ENCODE results near the gene DSTN.

DNA sequence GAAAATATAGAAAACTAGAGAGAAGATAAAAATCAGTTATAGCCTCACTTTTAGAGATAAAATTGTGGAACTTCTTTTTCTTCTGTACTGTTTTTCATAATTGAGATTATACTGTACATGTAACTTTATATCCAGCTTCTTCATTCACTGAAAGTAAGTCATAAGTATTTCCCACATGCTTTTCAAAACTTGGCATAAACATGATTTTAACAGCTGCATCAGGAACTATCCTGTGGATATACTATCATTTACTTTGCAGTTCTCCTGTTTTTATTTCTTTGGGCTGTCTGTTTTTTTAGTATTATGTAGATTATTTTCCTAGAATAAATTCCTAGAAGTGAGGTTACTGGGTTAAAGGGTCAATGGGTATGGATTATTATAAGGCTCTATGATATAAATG, 14.8 kb downstream of the DSTN start:
- TF ChIP-seq, protein P1, sequence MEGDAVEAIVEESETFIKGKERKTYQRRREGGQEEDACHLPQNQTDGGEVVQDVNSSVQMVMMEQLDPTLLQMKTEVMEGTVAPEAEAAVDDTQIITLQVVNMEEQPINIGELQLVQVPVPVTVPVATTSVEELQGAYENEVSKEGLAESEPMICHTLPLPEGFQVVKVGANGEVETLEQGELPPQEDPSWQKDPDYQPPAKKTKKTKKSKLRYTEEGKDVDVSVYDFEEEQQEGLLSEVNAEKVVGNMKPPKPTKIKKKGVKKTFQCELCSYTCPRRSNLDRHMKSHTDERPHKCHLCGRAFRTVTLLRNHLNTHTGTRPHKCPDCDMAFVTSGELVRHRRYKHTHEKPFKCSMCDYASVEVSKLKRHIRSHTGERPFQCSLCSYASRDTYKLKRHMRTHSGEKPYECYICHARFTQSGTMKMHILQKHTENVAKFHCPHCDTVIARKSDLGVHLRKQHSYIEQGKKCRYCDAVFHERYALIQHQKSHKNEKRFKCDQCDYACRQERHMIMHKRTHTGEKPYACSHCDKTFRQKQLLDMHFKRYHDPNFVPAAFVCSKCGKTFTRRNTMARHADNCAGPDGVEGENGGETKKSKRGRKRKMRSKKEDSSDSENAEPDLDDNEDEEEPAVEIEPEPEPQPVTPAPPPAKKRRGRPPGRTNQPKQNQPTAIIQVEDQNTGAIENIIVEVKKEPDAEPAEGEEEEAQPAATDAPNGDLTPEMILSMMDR (IDR thresholded peaks at IDR 0.05), result no peak
- TF ChIP-seq EP300 (IDR thresholded peaks at IDR 0.05), result no peak
- TF ChIP-seq POLR2A (IDR thresholded peaks at IDR 0.05), result no peak
- no peak for TF ChIP-seq POLR2AphosphoS5 (IDR thresholded peaks at IDR 0.05)

All from gastroesophageal sphincter (tissue), 3 donors.